ENCODE data around the gene MIOX.
"Not testable (repeated sequence)": the region's sequence is repeated elsewhere in the genome, so short reads cannot be mapped to it uniquely, and the experiment has no call there.

The MIOX gene

GRCh38 chr22:50520184-50520583, 33.5 kb downstream of the MIOX start:
- not testable (repeated sequence) for DNase-seq

DNA sequence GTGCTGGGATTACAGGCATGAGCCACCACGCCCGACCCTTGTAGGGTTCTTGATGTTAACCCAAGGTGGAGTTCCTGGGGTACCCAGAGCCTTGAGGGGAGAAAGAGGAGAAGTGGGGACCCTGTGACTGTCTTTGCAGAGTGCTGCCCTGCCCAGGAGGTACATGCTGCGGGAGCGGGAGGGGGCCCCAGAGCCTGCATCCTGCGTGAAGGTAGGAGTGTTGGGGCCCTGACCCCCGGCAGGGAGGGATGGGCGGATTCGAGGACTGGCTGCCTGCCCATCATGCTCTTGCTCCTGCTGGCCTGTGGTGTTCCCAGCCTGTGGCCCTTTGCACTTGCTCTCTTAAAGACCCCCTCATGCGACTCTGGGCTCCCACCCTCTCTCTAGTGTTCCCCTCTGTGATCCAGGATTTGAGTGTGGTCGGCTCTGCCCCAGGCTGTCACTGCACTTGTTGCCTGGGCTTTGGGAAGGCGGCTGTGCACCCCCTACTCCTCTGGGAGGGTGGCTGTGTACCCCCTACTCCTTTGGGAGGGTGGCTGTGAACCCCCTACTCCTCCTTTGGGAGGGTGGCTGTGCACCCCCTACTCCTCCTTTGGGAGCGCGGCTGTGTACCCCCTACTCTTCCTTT, 34.3 kb downstream of the MIOX start:
- no peak for DNase-seq

GRCh38 chr22:50521710-50522109, 35.1 kb downstream of the MIOX start:
- no peak for DNase-seq

GRCh38 chr22:50522208-50522805, 35.6 kb downstream of the MIOX start:
- DNase-seq, result no peak

DNA sequence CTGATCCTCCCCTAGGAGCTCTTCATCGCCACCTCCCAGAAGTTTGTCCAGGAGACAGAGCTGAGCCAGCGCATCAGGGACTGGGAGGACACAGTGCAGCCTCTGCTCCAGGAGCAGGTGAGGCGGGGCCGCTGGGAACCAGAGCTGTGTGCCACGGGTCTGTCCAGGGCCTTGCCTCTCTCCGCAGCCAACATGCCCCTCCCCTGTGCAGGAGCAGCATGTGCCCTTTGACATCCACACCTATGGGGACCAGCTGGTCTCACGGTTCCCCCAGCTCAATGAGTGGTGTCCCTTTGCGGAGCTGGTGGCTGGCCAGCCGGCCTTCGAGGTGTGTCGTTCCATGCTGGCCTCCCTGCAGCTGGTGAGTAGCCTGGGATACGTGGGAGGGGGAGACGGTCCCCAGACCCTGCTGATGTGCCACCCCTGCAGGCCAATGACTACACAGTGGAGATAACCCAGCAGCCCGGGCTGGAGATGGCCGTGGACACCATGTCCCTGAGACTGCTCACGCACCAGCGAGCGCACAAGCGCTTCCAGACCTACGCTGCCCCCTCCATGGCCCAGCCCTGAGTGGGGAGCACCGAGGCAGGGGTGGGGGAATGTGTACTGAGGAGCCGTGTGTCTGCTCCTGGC, 36.3 kb downstream of the MIOX start:
- no peak for DNase-seq

DNA sequence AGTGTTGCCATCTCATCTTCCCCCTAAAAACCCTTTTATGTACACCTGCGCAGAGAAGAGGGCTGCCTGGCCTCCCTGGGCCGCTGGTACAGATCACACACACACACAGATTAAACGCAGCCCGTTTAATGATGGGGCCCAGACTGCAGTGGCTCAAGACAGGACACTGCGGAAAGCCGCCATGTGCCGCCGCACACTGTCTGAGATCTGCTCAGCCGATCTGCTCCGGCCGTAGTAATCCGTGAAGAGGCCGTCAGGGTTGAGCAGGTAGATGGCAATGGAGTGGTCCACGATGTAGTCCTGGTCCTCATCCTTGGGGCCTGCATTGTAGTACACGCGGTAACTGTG, 36.8 kb downstream of the MIOX start:
- DNase-seq, result no peak

GRCh38 chr22:50523806-50524675, 37.4 kb downstream of the MIOX start:
- no peak for DNase-seq

- DNase-seq, result no peak
Measured at GRCh38 chr22:50524676-50525103, 38.0 kb downstream of the MIOX start.

GRCh38 chr22:50525104-50525857, 38.6 kb downstream of the MIOX start, which contains the start of gene SCO2:
SCO2 (minus strand) TSS chr22:50525598; CDS start chr22:50524411, 1,187 bp downstream.
- DNase-seq, result peak; percentile 98

GRCh38 chr22:50525858-50526107, 39.1 kb downstream of the MIOX start:
- DNase-seq, result no peak

- DNase-seq, result peak; percentile 75
Measured at GRCh38 chr22:50526108-50526833, 39.6 kb downstream of the MIOX start.

DNA sequence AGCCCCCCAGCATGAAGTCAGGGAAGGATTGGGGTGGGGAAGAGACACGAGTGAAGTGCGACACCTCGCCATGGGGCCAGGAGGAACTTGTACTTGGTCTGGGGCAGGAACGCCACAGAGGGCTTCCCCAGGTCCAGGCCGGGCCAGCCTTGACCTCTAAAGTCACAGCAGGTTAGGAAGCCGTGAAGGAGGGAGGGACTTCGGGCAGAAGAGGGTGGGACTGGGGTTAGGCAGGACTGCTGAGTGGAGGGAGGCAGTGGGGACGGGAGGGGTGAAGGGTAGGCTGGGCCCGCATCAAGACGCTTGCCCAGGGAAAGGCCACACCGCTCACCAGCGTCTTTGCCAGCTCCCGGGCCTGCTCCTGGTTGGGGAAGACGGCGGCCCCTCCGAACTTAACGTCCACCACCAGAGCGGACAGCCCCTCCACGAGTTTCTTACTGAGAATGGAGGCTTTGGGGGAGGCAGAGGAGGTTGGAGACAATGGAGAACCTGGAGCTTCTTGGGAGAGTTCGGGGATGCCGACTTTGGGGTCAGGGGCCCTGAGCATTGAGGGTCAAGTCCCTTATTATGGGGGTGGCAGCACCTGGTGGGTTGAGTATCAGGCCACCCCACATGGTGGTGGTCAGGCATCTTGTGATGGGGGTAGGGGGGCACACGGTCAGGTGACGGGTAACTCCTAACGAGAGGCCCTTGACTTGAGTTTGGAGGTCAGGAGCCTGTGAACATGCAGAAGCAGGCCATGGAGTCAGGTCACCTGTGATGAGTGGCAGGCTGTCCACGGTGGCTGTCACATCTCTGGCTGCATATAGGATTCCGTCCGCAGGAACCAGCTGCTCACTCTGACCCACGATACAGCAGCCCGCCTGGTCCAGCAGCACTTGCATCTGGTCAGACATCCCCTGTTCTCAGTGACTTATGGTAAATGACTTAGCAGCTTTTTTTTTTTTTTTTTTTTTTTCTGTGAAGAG, 40.5 kb downstream of the MIOX start:
- DNase-seq, result no peak

DNA sequence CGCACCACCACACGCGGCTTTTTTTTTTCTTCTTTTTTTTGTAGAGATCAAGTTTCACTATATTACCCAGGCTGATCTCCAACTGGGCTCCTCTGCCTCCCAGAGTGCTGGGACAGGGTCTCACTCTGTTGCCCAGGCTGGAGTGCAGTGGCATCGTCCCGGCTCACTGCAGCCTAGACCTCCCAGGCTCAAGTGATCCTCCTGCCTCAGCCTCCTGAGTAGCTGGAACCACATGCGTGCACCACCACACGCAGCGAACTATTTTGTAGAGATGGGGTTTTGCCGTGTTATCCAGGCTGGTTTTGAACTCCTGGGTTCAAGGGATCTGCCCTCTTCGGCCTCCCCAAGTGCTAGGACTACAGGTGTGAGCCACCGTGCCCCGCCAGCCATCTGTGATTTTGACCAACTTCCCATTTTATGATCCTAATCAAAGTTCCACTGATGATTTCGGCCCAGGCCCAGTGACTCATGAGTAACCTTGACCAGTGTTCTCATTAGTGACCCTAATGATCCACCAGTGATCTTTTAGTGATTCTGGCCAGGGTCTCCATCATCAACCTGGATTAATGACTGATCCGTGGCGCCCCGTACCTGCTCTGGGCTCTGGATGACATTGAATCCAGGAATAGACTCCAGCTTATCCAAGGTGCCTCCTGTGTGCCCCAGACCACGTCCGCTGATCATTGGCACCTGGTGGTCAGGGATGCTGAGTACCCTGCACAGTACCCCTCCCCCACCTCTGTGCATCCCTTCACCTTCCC, 41.4 kb downstream of the MIOX start:
- DNase-seq, result no peak

GRCh38 chr22:50528682-50529415, 42.2 kb downstream of the MIOX start:
- DNase-seq, result no peak

DNA sequence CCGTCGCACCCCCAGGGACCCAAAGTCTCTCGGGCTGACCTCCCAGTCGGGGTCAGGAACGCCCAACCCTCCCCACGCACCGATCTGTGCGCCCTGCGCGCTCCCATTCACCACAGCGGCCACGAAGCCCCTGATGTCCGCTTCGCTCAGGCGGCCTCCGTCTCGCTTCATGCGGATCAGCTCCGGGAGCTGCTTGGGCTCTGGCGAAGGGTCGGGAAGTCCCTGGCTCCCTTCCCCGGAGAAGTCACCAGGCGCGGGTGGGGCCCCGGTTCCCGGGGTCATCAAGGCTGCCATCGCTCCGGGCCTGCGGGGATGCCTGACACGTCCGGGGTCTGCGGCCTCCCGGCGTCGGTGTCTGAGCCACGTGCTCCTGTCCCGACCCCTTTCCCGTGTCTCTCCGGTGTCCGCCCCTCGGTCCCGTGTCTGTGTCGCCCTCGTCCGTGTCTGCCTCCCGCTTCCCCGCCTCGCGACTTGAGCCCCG, 42.8 kb downstream of the MIOX start:
- no peak for DNase-seq

DNA sequence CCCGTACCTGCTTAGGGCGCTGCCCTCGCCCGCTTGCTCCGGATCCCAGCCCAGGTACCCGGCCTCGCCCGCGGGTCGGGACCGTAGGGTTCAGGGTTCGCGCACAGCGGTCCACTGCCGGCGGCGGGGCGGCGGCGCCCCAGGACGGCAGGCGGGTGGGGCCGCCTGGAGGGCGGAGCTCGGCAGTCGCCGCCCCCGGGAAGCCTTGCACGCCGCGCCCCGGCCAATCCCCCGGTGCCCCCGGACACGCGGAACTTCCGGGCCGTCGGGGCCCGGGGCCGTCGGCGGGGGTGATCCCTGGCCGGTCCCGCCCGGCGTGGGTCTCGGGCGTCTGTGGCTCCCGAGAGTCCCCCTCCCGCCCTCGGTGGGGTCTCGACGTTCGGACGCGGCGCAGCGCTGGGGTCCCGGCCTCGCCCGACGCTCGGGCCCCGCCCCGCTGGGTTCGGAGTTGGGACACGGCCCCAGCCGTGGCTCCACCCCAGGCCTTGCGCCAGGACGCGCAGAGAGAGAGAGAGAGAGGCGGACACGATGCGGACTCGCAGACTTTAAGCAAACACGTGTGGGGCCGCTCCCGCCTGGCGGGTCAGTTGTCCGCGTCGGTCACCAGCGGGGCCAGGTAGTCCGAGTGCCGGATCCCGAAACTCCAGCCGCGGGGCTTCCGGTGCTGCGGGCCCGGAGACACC, 43.4 kb downstream of the MIOX start, which contains the start of gene TYMP:
Gene TYMP, minus strand, starts transcription at position 116 of the 683 bp plus-strand sequence. CDS start 303 bp downstream, outside the sequence.
- peak; percentile 57 for DNase-seq

GRCh38 chr22:50530580-50530876, 43.9 kb downstream of the MIOX start:
- DNase-seq, result no peak

DNA sequence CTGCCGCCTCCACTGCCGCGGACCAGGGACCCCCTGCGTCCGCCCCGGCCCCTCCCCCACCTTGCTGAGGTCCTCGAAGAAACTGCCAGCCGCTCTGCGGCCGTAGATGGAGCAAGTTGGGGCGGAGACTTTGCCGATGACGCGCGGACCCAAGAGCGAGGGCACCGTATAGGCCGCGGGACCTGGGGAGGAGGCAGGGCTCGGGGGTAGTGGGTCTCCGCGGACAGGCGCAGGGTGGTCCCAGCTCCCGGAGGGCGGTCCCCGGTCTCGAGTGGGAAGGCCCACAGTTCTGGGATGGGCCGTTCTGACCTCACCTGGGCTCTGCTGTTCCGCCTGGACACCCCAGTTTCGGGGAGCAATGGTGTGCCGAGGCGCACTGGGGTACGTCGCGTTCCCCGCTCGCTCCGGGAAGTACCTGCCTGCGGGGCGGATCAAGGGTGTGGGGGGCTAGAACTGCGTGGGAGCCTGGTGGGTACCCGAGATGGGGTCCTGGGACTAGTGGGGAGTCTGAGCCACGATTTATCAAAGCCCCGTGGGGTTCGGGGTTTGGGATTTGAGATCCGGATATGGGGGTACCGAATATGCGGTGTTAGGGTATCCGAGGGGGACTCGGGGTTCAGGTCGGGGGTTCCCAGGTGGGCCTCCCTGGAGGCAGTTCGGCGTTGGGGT, 44.4 kb downstream of the MIOX start:
- peak; percentile 74 for DNase-seq

All from activated CD4-positive, alpha-beta T cell treated with anti-CD3 and anti-CD28 coated beads, Interleukin-2, amount 50 U/mL, for 1 hour (primary cell).